C1 segment of cervical spinal cord (tissue), 14 donors: ENCODE measurements around the gene TMA16.
"Not testable (repeated sequence)": the region's sequence is repeated elsewhere in the genome, so short reads cannot be mapped to it uniquely, and the experiment has no call there.

Experiments
- DNase-seq, 14 donors: peaks; one replicate each; lab custom pipeline; 2025; lab: John Stamatoyannopoulos, UW

Gene TMA16

DNA sequence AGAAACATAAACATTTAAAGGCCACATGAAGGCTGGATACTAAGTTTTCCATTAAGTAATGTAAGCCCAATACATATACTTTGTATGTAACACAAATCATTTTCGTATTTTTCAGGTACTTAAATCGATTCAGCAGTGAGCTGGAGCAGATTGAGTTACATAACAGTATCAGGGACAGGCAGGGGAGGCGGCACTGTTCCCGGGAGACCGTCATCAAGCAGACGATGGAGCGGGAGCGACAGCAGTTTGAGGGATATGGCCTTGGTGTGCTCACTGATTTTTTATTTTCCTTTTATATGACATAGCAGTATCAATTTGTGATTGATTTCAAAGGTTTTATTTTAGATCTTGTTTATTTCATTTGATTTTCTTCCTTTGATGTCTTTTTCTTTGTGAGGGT lies 20.7 kb downstream of the TMA16 start:
- no peak for DNase-seq

- no peak for DNase-seq
Observed at GRCh38 chr4:163523791-163524365, 29.4 kb downstream of the TMA16 start.

DNA sequence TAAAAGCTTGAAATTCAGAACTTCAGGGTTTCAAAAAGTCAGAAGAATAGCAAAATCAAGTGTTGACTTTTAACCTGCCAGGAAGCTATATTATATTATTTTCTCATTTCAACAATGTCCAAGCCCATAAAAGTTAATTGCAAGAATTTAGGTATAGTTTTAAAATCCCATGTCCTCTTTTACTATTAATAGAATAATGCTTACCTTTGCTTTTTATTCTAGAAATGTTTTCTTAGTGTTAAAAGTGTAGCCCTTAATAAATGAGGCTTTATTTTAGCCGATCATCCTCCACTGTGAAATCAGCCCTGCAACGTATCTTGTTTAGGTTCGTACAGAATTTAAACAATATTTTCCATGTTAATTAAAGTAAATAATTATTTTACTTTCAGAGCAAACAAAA lies 31.5 kb downstream of the TMA16 start:
- DNase-seq = no peak

DNA sequence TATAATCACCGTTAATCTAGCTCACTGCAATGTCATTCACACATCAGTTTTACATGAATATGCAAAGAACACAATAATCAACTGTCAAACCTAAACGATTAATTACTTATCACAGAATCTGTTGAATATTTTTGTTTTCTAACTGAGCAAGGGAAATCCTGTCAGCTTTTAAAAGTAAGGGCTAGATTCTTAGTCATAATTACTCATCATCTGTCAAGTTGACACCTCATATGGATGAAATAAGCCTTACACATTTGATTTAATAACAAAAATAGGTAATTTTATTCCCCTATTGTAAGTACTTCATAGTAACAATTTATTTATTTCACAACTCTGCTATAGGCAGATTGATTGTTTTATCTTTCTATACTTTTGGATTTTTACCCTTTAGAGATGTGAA lies 32.7 kb downstream of the TMA16 start:
- DNase-seq = no peak

DNA sequence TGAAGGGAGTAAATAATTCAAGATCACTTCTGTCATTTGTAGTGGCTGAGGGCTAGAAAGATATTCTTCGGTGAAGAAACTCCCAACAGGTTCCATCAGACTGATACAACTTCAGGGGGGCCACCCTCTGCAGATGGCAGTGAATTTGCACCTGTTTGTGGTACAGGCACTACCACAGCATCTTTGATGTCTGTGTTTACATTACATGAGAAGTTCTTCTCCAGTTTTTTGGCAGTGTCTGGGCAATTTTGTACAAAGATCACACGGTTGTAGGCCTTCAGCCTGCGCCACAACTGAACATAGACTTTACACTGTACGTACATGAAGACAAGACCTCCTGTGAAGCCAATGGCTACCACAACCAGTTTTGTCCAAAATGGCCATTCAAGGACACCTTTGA lies 34.2 kb downstream of the TMA16 start:
- no peak for DNase-seq

- peak in 1 of 14 donors; percentile 75 for DNase-seq
Observed at GRCh38 chr4:163534056-163534455, 39.6 kb downstream of the TMA16 start.

- no peak for DNase-seq
Observed at GRCh38 chr4:163535657-163536056, 41.2 kb downstream of the TMA16 start.

GRCh38 chr4:163536091-163536490 lies 41.6 kb downstream of the TMA16 start:
- peak in 1 of 14 donors; percentile 23 for DNase-seq

- DNase-seq = no peak
Observed at GRCh38 chr4:163537114-163537513, 42.6 kb downstream of the TMA16 start.

- DNase-seq = not testable (repeated sequence)
Observed at GRCh38 chr4:163538820-163539219, 44.3 kb downstream of the TMA16 start.

GRCh38 chr4:163540448-163540847 lies 46.0 kb downstream of the TMA16 start:
- DNase-seq = no peak

DNA sequence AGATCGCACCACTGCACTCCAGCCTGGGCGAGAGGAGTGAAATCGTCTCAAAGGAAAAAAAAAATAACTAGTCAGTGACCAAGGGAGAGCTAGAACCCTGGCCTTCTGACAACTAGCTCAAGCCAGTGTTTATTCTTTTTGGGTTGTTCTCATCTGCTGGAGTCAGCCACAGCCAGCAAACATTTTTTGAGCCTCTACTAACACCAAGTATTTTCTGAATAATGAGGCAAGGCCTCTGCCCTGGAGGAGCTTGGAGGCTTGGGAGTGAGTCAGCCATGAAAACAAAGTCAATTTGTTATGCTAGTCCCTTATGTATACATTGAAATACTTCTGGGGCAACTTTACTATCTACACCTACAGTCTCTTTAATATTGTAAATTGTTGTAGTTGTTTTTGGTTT lies 46.5 kb downstream of the TMA16 start:
- no peak for DNase-seq

DNA sequence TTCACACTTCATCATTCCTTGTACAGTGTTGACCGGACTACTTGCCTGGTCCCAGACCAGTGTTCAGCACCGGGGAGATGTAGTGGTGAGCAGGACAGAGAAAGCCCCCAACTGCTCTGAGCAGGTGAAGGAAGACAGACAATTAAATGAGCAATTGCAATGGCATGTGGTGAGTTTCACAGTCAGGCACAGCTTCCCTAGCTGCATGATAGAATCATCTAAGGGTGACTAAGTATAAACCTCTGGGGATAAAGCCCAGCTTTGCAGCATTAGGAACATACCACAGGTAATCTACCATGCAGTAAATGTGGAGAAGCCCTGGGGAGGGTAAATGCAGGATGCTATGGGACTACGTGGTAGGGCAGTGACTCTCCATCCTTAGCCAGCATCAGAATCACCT lies 47.8 kb downstream of the TMA16 start:
- no peak for DNase-seq

- DNase-seq = peak in 8 of 14 donors; percentile 8 to 63 (median 28)
Observed at GRCh38 chr4:163544407-163545038, 50.0 kb downstream of the TMA16 start.

- DNase-seq = peak in 2 of 14 donors; percentile 10 to 27
Observed at GRCh38 chr4:163548481-163549243, 54.2 kb downstream of the TMA16 start.

DNA sequence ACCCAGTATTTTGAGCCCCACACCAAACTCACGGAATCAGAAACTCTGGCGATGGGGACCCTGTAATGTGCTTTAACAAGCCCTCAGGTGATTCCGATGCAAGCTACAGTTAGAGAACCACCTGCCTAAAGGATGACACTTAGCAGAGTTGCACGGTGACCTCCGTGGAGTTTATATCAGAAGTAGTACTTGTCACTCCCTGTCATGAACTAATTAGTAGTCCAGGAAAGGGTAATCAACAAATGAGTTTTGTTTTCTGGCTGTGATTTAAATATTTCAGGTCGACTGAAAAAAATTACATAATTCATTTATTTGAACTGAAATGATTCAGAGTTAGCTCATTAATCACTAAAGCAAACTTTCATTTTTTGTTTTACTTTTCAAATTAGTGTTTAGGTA lies 56.4 kb downstream of the TMA16 start:
- no peak for DNase-seq

DNA sequence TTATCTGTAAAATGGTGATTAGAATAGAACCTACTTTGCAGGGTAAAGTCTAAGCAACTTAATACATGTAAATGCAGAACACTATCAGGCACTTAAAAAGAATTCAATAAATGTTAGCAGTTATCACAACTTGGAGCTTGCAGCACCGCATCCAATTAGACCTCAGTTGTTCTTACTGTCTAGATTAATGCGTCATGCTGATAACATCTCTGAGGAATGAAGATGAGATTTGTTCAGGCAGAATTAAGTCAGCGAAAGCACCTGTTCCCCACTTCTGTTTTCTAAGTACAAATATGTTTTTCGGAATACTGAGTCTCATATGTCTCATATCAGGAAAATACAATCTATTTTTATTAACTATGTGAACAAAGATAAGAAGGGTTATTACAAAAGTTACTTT lies 58.7 kb downstream of the TMA16 start:
- DNase-seq = no peak

DNA sequence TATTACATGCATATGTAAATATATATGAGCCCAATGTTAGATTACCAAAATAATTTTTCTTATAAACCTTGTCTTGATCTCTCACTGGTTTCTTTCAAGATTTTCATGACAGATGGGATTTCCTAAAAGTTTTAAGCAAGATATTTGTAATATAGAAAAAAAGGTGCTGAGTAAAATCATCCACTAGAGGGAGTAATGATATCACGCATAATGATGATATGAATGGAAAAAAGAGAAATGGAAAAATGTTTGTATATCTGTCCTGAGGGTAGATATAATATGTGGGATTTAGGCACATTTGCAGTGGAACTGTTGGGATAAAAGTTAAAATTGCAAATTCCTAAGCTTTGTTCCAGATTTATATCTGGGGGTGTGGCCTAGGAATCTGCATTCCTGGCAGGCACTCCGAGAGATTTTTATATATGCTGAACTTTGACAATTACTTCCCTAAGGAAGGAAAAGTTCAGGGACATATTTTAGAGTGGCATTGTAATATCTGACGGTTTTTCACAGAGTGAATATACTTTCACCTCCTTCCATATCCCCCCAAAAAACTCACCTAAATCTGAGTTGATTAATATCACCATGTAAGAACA lies 60.5 kb downstream of the TMA16 start:
- no peak for DNase-seq

- no peak for DNase-seq
Observed at GRCh38 chr4:163556177-163556576, 61.7 kb downstream of the TMA16 start.

DNA sequence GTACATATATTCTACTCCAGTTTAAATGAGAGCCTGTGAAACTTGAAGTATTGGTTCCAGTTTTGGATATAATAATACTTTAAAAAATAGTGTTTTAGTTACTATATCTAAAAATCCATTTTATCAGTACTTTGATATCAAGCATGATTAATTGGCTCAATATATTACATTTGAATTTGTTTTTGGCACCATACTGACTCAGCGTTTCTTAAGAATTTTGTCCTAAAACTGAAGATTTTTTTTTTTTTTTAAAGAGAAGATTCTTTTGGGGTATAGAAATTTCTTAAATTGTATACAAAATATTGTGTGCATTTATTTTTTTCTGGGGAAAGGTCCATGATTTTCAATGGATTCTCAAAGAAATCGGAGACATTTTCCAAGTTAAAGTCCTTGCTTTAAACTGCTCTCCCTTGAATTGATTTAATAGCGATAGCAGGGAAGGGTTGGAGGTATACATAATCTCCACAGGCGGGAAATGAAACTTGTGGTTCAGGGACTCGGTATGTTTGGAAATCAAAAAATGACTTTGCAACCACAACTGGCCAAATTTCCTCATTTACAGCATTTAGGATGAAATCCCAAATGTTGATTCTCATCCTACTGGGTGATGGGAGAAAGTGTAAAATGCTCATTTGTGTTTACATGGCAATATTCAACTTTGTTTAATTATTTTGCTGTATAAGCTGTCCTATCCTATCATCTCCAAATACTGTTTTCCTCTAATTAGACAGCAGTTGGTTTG lies 62.3 kb downstream of the TMA16 start:
- DNase-seq = no peak

- no peak for DNase-seq
Observed at GRCh38 chr4:163558539-163559044, 64.1 kb downstream of the TMA16 start.

DNA sequence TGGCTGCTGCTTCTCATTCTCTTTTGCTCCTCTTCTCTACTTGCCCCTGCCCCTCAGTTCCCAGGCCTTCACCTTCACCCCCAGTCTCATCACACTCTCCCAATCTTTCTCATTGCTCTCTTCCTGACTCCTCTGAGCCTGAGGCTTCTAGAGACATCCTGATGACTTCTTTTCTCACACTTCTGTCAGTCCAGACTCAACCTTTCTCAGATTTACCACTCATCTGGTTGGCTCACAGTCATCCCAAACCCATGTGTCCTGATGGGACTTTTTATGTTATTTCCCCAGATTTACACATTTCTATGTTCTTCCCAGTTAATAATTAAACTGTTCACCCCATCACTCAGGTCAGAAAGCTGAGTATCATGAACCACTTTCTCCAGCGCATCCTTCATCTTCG lies 68.0 kb downstream of the TMA16 start:
- no peak for DNase-seq
